K562 (cell line): Measurements from ENCODE around the gene SMC3. TPM values are rescaled to one million over a fixed set of nuclear protein-coding genes. Genes with fewer than 3 reads are reported as not detected.
A peak's percentile ranks its signal among the peaks of the same experiment; 100 is the strongest.

Experiments used
- CBFA2T2 ChIP-seq: fragments of 450-650 bp; conservative IDR thresholded peaks from 2 replicates; pipeline ENCODE4 v1.6.1; 2017; ENCODE audit warnings: mild to moderate bottlenecking
- CBX5 ChIP-seq: IDR thresholded peaks from 2 replicates; pipeline ENCODE4 v1.6.1; 2014; ENCODE audit warnings: low read depth, borderline replicate concordance
- CXXC5 ChIP-seq: fragments of 250-450 bp; sonication (Bioruptor Pico); IDR thresholded peaks from 2 replicates; pipeline ENCODE4 v1.8.0; 2022; ENCODE audit warnings: inconsistent platforms, mild to moderate bottlenecking, moderate library complexity
- DNMT1 ChIP-seq: fragments of 450-650 bp; IDR thresholded peaks from 2 replicates; pipeline ENCODE4 v1.6.1; 2016; ENCODE audit warnings: antibody characterized with exemption, mild to moderate bottlenecking
- EGR1 ChIP-seq: fragments of 450-650 bp; conservative IDR thresholded peaks from 2 replicates; pipeline ENCODE4 v1.6.1; 2017; ENCODE audit warnings: mild to moderate bottlenecking
- FOXM1 ChIP-seq, 2 experiments: fragments of 450-650 bp in 1 of 2; sonication (generic) in 1 of 2; formaldehyde crosslinking in 1 of 2; IDR thresholded peaks; 2 replicates each; pipeline versions ENCODE4 v1.6.1 to v1.9.0; 2017 to 2022; ENCODE audit warnings: low read depth in 2 of 2, mild to moderate bottlenecking in 2 of 2, missing genetic modification reagents in 1 of 2, moderate library complexity in 1 of 2
- KLF16 ChIP-seq: IDR thresholded peaks from 2 replicates; pipeline ENCODE4 v1.6.1; 2016; ENCODE audit warnings: antibody characterized with exemption
- NCOR1 ChIP-seq: fragments of 450-650 bp; IDR thresholded peaks from 2 replicates; pipeline ENCODE4 v1.6.1; 2016; ENCODE audit warnings: mild to moderate bottlenecking, moderate library complexity
- NFIC ChIP-seq: fragments of 450-650 bp; IDR thresholded peaks from 2 replicates; pipeline ENCODE4 v1.6.1; 2017; ENCODE audit warnings: mild to moderate bottlenecking, inconsistent platforms
- POLR3A ChIP-seq: IDR thresholded peaks from 2 replicates; pipeline ENCODE4 v1.6.1; 2011; ENCODE audit warnings: borderline replicate concordance, mild to moderate bottlenecking, moderate library complexity; ENCODE audit not compliant: insufficient read length, insufficient read depth; ENCODE audit errors: extremely low read depth
- RBM25 ChIP-seq: fragments of 200-400 bp; formaldehyde crosslinking; IDR thresholded peaks from 2 replicates; pipeline ENCODE4 v1.6.1; 2018; ENCODE audit warnings: low read length, low read depth, moderate library complexity; ENCODE audit not compliant: severe bottlenecking
- SMAD4 ChIP-seq: fragments of 250-450 bp; sonication (Bioruptor Pico); conservative IDR thresholded peaks from 2 replicates; pipeline ENCODE4 v1.8.0; 2021; ENCODE audit warnings: inconsistent platforms, mild to moderate bottlenecking, moderate library complexity
- SMARCA4 ChIP-seq: fragments of 450-650 bp; IDR thresholded peaks from 2 replicates; pipeline ENCODE4 v1.6.1; 2016
- STAT5A ChIP-seq: IDR thresholded peaks from 2 replicates; pipeline ENCODE4 v1.6.1; 2012; ENCODE audit warnings: low read length, inconsistent platforms, borderline replicate concordance
- TEAD4 ChIP-seq, 2 experiments: sonication (generic) in 1 of 2; formaldehyde crosslinking in 1 of 2; IDR thresholded peaks; 2 replicates each; pipeline versions ENCODE4 v1.6.1 to v1.8.0; 2012 to 2022; ENCODE audit warnings: borderline replicate concordance in 1 of 2, inconsistent platforms in 1 of 2, low read length in 1 of 2, mild to moderate bottlenecking in 1 of 2, missing genetic modification reagents in 1 of 2
- THRAP3 ChIP-seq: fragments of 450-650 bp; IDR thresholded peaks from 2 replicates; pipeline ENCODE4 v1.6.1; 2016; ENCODE audit warnings: mild to moderate bottlenecking, inconsistent platforms, borderline replicate concordance
- YY1 ChIP-seq, 3 experiments: IDR thresholded peaks; 2 replicates each; pipeline ENCODE4 v1.6.1; 2011; ENCODE audit warnings: low read length in 2 of 3, mild to moderate bottlenecking in 2 of 3, moderate library complexity in 2 of 3, borderline replicate concordance in 1 of 3, control low read depth in 1 of 3, low read depth in 1 of 3; ENCODE audit not compliant: insufficient read depth in 3 of 3, insufficient replicate concordance in 2 of 3, control insufficient read depth in 1 of 3, insufficient read length in 1 of 3; ENCODE audit errors: extremely low read depth in 1 of 3
- polyA plus RNA-seq, 8 experiments: library from polyadenylated mRNA; depleted of rRNA in 4 of 8; stranded (reverse) in 5 of 8; unstranded in 3 of 8; fragments of >200 nt; fragmentation: Nextera tagmentation in 2 of 8; fragmentation: Illumina TruSeq in 1 of 8; extraction: Ambion mirVana in 2 of 8; extraction: Trizol in 1 of 8; gene quantifications; 2 replicates each; pipeline versions ENCODE4 v1.2.1 to v1.2.3, GENCODE V29; 2011 to 2014; ENCODE audit warnings: inconsistent platforms in 1 of 8, missing spikeins in 1 of 8
- total RNA-seq, 7 experiments: library from RNA; depleted of rRNA in 6 of 7; stranded (reverse); fragments of >200 nt in 6 of 7; fragmentation: Illumina TruSeq in 2 of 7; extraction: Trizol in 2 of 7; gene quantifications; 2 replicates each; pipeline versions ENCODE4 v1.2.1 to v1.2.3, GENCODE V29; 2011 to 2021; ENCODE audit warnings: low replicate concordance in 1 of 7
- TF ChIP-seq, protein P1 (sequence below): fragments of 450-650 bp; IDR thresholded peaks from 2 replicates; pipeline ENCODE4 v1.6.1; 2017; ENCODE audit warnings: antibody characterized with exemption, mild to moderate bottlenecking
- TF ChIP-seq, protein P2 (sequence below), 2 experiments: fragments of 450-650 bp; conservative IDR thresholded peaks; 2 replicates each; pipeline ENCODE4 v1.6.1; 2017; ENCODE audit warnings: mild to moderate bottlenecking in 2 of 2, moderate library complexity in 2 of 2

SMC3 gene
- total and polyA plus RNA-seq, 9 of the 15 experiments (the other 6 are each of a cell fraction or from before 2014, with no cell fraction given): 21.3 to 62.6 (median 39.3) TPM

DNA sequence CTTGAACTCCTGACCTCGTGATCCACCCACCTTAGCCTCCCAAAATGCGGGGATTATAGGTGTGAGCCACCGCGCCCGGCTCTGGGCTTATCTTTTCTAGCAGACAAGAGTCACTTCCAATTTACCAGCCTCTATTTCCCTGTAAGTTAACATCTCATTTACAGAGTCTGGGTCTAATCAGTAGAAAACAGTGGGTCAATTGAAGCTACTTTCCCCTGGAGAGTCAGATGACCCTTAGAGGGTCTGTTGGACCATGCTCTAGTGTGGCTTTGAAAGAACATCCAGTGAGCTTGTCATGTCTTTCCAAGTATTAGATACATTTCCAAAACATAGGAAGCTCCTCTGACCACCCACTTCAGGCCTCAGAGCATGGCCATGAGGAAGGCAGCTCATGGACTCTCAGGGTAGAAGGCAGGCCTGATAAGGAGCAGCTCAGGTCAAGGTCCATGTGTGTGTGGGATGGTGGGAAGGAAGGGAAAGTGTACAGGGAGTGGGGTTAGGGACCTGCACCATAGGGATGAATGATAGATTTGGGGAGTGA lies 49.1 kb downstream of the SMC3 start (continued):
- TF ChIP-seq, protein P1, sequence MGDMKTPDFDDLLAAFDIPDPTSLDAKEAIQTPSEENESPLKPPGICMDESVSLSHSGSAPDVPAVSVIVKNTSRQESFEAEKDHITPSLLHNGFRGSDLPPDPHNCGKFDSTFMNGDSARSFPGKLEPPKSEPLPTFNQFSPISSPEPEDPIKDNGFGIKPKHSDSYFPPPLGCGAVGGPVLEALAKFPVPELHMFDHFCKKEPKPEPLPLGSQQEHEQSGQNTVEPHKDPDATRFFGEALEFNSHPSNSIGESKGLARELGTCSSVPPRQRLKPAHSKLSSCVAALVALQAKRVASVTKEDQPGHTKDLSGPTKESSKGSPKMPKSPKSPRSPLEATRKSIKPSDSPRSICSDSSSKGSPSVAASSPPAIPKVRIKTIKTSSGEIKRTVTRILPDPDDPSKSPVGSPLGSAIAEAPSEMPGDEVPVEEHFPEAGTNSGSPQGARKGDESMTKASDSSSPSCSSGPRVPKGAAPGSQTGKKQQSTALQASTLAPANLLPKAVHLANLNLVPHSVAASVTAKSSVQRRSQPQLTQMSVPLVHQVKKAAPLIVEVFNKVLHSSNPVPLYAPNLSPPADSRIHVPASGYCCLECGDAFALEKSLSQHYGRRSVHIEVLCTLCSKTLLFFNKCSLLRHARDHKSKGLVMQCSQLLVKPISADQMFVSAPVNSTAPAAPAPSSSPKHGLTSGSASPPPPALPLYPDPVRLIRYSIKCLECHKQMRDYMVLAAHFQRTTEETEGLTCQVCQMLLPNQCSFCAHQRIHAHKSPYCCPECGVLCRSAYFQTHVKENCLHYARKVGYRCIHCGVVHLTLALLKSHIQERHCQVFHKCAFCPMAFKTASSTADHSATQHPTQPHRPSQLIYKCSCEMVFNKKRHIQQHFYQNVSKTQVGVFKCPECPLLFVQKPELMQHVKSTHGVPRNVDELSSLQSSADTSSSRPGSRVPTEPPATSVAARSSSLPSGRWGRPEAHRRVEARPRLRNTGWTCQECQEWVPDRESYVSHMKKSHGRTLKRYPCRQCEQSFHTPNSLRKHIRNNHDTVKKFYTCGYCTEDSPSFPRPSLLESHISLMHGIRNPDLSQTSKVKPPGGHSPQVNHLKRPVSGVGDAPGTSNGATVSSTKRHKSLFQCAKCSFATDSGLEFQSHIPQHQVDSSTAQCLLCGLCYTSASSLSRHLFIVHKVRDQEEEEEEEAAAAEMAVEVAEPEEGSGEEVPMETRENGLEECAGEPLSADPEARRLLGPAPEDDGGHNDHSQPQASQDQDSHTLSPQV: peak; percentile 25; the same call in 1 of the 2 replicates
- TF ChIP-seq EGR1 (peak; percentile 61), TEAD4 (IDR thresholded peaks at IDR 0.05; ENCODE audit: low read length) (peak; percentile 61; the same call in 1 of the 2 replicates), TEAD4 (CRISPR knock-in tag; IDR thresholded peaks at IDR 0.05; ENCODE audit: borderline replicate concordance) (no peak), NCOR1 (peak; percentile 73), NFIC (peak; percentile 28; the same call in 1 of the 2 replicates), RBM25 (no peak), STAT5A (peak; percentile 40; the same call in 1 of the 2 replicates), CXXC5 (CRISPR knock-in tag) (peak; percentile 49; the same call in 1 of the 2 replicates), FOXM1 (IDR thresholded peaks at IDR 0.05; ENCODE audit: low read depth) (peak; percentile 18; the same call in 1 of the 2 replicates), FOXM1 (CRISPR knock-in tag; IDR thresholded peaks at IDR 0.05; ENCODE audit: low read depth) (no peak), YY1 (IDR thresholded peaks at IDR 0.05; ENCODE audit: borderline replicate concordance in 1 of 3, control insufficient read depth in 1 of 3, extremely low read depth in 1 of 3, insufficient read depth in 3 of 3, insufficient read length in 1 of 3, insufficient replicate concordance in 2 of 3, low read depth in 1 of 3, low read length in 2 of 3) (no peak), SMARCA4 (peak; percentile 60; the same call in 1 of the 2 replicates), CBX5 (0 out of 2 replicates have a peak, but pooled peaks have one; percentile 3), SMAD4 (CRISPR knock-in tag) (peak; percentile 44; the same call in 1 of the 2 replicates), THRAP3 (no peak), POLR3A (no peak), CBFA2T2 (peak; percentile 80), KLF16 (peak; percentile 30; the same call in 1 of the 2 replicates), DNMT1 (no peak)
- TF ChIP-seq, protein P2, sequence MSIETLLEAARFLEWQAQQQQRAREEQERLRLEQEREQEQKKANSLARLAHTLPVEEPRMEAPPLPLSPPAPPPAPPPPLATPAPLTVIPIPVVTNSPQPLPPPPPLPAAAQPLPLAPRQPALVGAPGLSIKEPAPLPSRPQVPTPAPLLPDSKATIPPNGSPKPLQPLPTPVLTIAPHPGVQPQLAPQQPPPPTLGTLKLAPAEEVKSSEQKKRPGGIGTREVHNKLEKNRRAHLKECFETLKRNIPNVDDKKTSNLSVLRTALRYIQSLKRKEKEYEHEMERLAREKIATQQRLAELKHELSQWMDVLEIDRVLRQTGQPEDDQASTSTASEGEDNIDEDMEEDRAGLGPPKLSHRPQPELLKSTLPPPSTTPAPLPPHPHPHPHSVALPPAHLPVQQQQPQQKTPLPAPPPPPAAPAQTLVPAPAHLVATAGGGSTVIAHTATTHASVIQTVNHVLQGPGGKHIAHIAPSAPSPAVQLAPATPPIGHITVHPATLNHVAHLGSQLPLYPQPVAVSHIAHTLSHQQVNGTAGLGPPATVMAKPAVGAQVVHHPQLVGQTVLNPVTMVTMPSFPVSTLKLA (conservative IDR thresholded peaks at IDR 0.05): peak in 1 of 2 experiments; percentile 38; a peak in 1 of 4 replicates
- TF ChIP-seq, all 486 proteins: peak for 30
